Astrocyte (in vitro differentiated cells and primary cell): ENCODE data around the gene NSUN6.

Experiments used
- CTCF ChIP-seq: IDR thresholded peaks from 2 replicates; pipeline ENCODE4 v1.5.1; 2011; ENCODE audit warnings: low read depth, mild to moderate bottlenecking, inconsistent platforms, low read length, moderate library complexity; ENCODE audit not compliant: insufficient read depth
- EZH2 ChIP-seq: IDR thresholded peaks from 2 replicates; pipeline ENCODE4 v1.6.1; 2012; ENCODE audit warnings: mild to moderate bottlenecking, low read length, inconsistent platforms; ENCODE audit not compliant: insufficient read depth

- TF ChIP-seq CTCF (no peak), EZH2 (no peak)
Observed at GRCh38 chr10:18635995-18636394, 15.4 kb downstream of the NSUN6 start.
